Measurements from ENCODE around the gene SLC6A12. TPM values are rescaled to one million over a fixed set of nuclear protein-coding genes. Genes with fewer than 3 reads are reported as not detected.

The SLC6A12 gene
- total RNA-seq, 4 donors from 2014 or later, result 0.13 TPM; not detected in 3

- Histone ChIP-seq H3K36me3 (no peaks in the 10 kb centered on the region), H3K9me3 (no peaks in the 10 kb centered on the region), H3K4me3 (no peak overlapping the region), H3K4me1 (peaks cover 13 to 28% of the 10 kb centered on the region in 2 donors), H3K27ac (peak overlapping the region in 1 of 4 donors; percentile 80), H3K27me3 (peaks cover 0 to 3% (median 0%) of the 10 kb centered on the region in 3 donors)
- DNase-seq (no peak), ATAC-seq (no peak)
- TF ChIP-seq, protein P1, sequence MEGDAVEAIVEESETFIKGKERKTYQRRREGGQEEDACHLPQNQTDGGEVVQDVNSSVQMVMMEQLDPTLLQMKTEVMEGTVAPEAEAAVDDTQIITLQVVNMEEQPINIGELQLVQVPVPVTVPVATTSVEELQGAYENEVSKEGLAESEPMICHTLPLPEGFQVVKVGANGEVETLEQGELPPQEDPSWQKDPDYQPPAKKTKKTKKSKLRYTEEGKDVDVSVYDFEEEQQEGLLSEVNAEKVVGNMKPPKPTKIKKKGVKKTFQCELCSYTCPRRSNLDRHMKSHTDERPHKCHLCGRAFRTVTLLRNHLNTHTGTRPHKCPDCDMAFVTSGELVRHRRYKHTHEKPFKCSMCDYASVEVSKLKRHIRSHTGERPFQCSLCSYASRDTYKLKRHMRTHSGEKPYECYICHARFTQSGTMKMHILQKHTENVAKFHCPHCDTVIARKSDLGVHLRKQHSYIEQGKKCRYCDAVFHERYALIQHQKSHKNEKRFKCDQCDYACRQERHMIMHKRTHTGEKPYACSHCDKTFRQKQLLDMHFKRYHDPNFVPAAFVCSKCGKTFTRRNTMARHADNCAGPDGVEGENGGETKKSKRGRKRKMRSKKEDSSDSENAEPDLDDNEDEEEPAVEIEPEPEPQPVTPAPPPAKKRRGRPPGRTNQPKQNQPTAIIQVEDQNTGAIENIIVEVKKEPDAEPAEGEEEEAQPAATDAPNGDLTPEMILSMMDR (IDR thresholded peaks at IDR 0.05 in 4 of 5, conservative IDR thresholded peaks at IDR 0.05 in 1 of 5), result no peak
- no peak for TF ChIP-seq POLR2A (IDR thresholded peaks at IDR 0.05)
- in situ Hi-C loops (cut with MboI; ENCODE audit: low sequenced_read_pairs in 4 of 4) (no loop called here), intact Hi-C loops (cut with DNase I; ENCODE audit: low total_unique reads) (no loop called here)
Measured at GRCh38 chr12:201361-201760, 12.6 kb downstream of the SLC6A12 start.

- Histone ChIP-seq H3K36me3 (no peaks in the 10 kb centered on the region), H3K4me3 (no peak overlapping the region), H3K27me3 (no peaks in the 10 kb centered on the region), H3K4me1 (peaks cover 13 to 28% of the 10 kb centered on the region in 2 donors), H3K9me3 (no peaks in the 10 kb centered on the region), H3K27ac (no peak overlapping the region)
- in situ Hi-C loops (cut with MboI; ENCODE audit: low sequenced_read_pairs in 4 of 4) (no loop called here), intact Hi-C loops (cut with DNase I; ENCODE audit: low total_unique reads) (no loop called here)
- TF ChIP-seq POLR2A (IDR thresholded peaks at IDR 0.05), result no peak
- TF ChIP-seq, protein P1 (IDR thresholded peaks at IDR 0.05 in 4 of 5, conservative IDR thresholded peaks at IDR 0.05 in 1 of 5), result no peak
- DNase-seq (no peak), ATAC-seq (no peak)
Measured at GRCh38 chr12:198705-199104, 15.3 kb downstream of the SLC6A12 start.

GRCh38 chr12:197911-198695 lies 15.9 kb downstream of the SLC6A12 start:
- intact Hi-C loops (cut with DNase I; ENCODE audit: low total_unique reads), result no loop called here
- DNase-seq (no peak), ATAC-seq (no peak)
- Histone ChIP-seq H3K27me3 (no peaks in the 10 kb centered on the region), H3K27ac (no peak overlapping the region), H3K9me3 (no peaks in the 10 kb centered on the region), H3K4me3 (no peak overlapping the region), H3K36me3 (no peaks in the 10 kb centered on the region), H3K4me1 (peaks cover 13 to 28% of the 10 kb centered on the region in 2 donors)
- TF ChIP-seq, protein P1 (IDR thresholded peaks at IDR 0.05 in 4 of 5, conservative IDR thresholded peaks at IDR 0.05 in 1 of 5), result no peak
- TF ChIP-seq POLR2A (IDR thresholded peaks at IDR 0.05), result no peak
- in situ Hi-C loops (cut with MboI; ENCODE audit: low sequenced_read_pairs in 4 of 4), result no loop called here

GRCh38 chr12:197347-197746 lies 16.6 kb downstream of the SLC6A12 start:
- TF ChIP-seq POLR2A (IDR thresholded peaks at IDR 0.05), result no peak
- TF ChIP-seq, protein P1 (IDR thresholded peaks at IDR 0.05 in 4 of 5, conservative IDR thresholded peaks at IDR 0.05 in 1 of 5), result no peak
- H3K27ac ChIP-seq, result no peak overlapping the region
- in situ Hi-C loops (cut with MboI; ENCODE audit: low sequenced_read_pairs in 4 of 4), result no loop called here
- no peak for ATAC-seq
- intact Hi-C loops (cut with DNase I; ENCODE audit: low total_unique reads), result no loop called here
- no peaks in the 10 kb centered on the region for H3K9me3 ChIP-seq
- DNase-seq, result no peak
- peaks cover 13 to 24% of the 10 kb centered on the region in 2 donors for H3K4me1 ChIP-seq
- no peak overlapping the region for H3K4me3 ChIP-seq
- no peaks in the 10 kb centered on the region for H3K27me3 ChIP-seq
- H3K36me3 ChIP-seq, result no peaks in the 10 kb centered on the region

All from gastrocnemius medialis (tissue), 4 donors.